Neuron (in vitro differentiated cells): ENCODE results near the gene UBE2D1.

Experiments
- H2AFZ ChIP-seq: one replicate; pipeline ENCODE4 v1.6.1; 2013; ENCODE audit warnings: low read depth, mild to moderate bottlenecking, inconsistent platforms, low read length, moderate library complexity
- H3K27me3 ChIP-seq: one replicate; pipeline ENCODE4 v1.6.1; 2013; ENCODE audit warnings: low read length; ENCODE audit not compliant: insufficient read depth
- H3K36me3 ChIP-seq: one replicate; pipeline ENCODE4 v1.6.1; 2013; ENCODE audit warnings: low read length; ENCODE audit not compliant: insufficient read depth
- H3K4me1 ChIP-seq: one replicate; pipeline ENCODE4 v1.6.1; 2013; ENCODE audit warnings: low read length; ENCODE audit not compliant: insufficient read depth
- H3K4me3 ChIP-seq: 2 replicates; pipeline ENCODE4 v1.5.1; 2013; ENCODE audit warnings: mild to moderate bottlenecking, low read length, moderate library complexity
- H3K9me3 ChIP-seq: one replicate; pipeline ENCODE4 v1.6.1; 2013; ENCODE audit warnings: low read length

UBE2D1 gene

GRCh38 chr10:58350023-58350422 lies 15.2 kb downstream of the UBE2D1 start:
- Histone ChIP-seq H3K4me3 (no peak overlapping the region), H3K4me1 (peaks cover 4% of the 10 kb centered on the region), H3K36me3 (no peaks in the 10 kb centered on the region), H3K9me3 (no peaks in the 10 kb centered on the region), H3K27me3 (no peaks in the 10 kb centered on the region), H2AFZ (no peak overlapping the region)

- no peaks in the 10 kb centered on the region for H3K36me3 ChIP-seq
- H3K9me3 ChIP-seq = no peaks in the 10 kb centered on the region
- no peaks in the 10 kb centered on the region for H3K27me3 ChIP-seq
- H3K4me3 ChIP-seq = no peak overlapping the region
- no peak overlapping the region for H2AFZ ChIP-seq
- peaks cover 4% of the 10 kb centered on the region for H3K4me1 ChIP-seq
Measured at GRCh38 chr10:58350619-58351323, 16.0 kb downstream of the UBE2D1 start.

DNA sequence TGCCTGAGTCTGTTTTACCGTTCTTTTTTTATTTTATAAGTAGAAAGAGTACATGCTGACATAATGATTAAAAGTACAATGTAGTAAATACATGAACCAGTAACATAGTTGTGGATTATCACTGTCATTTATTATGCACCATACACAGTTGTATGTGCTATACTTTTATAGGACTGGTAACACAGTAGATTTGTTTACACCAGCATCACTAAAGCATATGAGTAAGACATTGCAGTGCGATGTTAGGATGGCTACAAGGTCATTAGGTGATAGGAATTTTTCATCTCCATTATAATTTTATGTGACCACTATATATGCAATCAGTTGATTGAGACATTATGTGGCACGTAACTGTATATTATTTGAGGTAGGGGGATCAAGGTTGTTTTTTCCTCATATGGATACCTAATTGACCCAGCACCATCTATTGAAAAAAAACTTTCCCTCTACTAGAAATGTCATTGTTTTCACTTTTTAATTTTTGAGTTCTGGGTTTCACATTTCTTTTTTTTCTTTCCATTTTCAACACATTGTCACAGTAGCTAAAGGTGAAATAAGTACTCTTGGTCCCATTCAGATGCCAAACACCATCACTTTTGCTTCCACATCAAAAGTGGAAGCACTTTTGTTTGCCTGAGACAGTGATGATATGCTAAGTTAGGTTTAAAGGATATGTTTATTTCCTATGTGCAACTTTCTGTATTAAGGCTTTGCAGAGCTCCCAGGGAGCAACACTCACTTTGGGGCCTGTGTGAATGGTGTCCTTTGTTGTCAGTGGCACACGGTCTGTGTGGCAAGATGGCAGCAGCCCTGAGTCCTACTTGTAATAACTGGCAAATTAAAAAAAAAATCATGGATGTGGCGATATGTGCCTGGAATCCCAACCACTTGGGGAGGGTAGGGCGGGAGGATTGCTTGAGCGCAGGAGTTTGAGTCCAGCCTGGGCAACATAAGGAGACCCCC lies 17.1 kb downstream of the UBE2D1 start:
- H3K36me3 ChIP-seq = no peaks in the 10 kb centered on the region
- no peak overlapping the region for H2AFZ ChIP-seq
- peaks cover 4% of the 10 kb centered on the region for H3K4me1 ChIP-seq
- H3K9me3 ChIP-seq = no peaks in the 10 kb centered on the region
- H3K27me3 ChIP-seq = no peaks in the 10 kb centered on the region
- H3K4me3 ChIP-seq = no peak overlapping the region

- H3K4me1 ChIP-seq = peaks cover 5% of the 10 kb centered on the region
- H3K9me3 ChIP-seq = no peaks in the 10 kb centered on the region
- no peak overlapping the region for H3K4me3 ChIP-seq
- no peaks in the 10 kb centered on the region for H3K36me3 ChIP-seq
- H3K27me3 ChIP-seq = no peaks in the 10 kb centered on the region
- H2AFZ ChIP-seq = no peak overlapping the region
Measured at GRCh38 chr10:58352956-58353610, 18.3 kb downstream of the UBE2D1 start.

DNA sequence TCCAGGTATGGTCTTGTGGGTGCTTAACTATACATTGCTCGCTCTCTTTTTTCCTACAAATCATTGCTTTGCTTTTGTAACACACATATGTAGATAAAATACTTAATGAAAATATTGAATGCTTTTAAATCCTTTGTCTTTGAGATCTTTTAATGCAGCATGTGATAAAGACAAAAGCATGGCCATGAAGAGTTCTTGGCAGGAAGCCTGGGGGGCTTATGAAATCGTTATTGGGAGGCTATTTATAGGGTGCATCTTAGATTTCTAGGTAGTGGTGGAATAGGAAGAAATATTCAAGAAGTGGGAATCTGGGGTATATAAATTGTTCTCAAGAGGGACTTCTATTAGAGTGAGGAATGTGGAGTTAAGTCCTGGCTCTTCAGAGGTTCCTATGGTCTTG lies 21.9 kb downstream of the UBE2D1 start:
- no peaks in the 10 kb centered on the region for H3K9me3 ChIP-seq
- no peak overlapping the region for H2AFZ ChIP-seq
- no peak overlapping the region for H3K4me3 ChIP-seq
- H3K4me1 ChIP-seq = peaks cover 10% of the 10 kb centered on the region
- H3K27me3 ChIP-seq = no peaks in the 10 kb centered on the region
- H3K36me3 ChIP-seq = no peaks in the 10 kb centered on the region

DNA sequence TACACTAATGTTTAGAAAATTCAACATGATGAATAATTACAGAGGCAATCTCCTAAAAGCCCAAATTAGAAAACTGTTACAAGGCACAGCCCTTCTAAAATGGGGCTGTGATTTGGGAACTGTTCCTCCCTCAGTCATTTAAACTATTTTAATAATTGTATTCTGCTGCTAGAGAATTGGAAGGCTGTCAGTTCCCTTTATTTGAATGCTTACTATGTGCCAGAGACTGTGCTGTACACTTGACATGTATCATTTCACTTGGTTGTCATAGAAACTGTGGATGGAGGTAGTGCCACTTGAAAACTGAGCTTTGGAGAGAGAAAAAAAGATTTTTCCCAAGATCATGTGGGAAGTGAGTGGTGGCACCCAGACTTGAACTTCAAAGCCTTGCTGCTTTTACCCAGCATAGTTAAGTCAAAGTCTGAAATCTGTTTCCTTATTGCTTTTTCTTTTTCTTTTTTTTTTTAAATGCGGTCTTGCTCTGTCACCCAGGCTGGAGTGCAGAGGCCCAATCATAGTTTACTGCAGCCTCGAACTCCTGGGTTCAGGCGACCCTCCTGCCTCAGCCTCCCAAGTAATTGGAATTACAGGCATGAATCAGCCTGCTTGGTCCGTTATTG lies 23.6 kb downstream of the UBE2D1 start:
- Histone ChIP-seq H3K4me3 (no peak overlapping the region), H2AFZ (no peak overlapping the region), H3K36me3 (peaks cover 2% of the 10 kb centered on the region), H3K27me3 (no peaks in the 10 kb centered on the region), H3K9me3 (no peaks in the 10 kb centered on the region), H3K4me1 (peaks cover 17% of the 10 kb centered on the region)

DNA sequence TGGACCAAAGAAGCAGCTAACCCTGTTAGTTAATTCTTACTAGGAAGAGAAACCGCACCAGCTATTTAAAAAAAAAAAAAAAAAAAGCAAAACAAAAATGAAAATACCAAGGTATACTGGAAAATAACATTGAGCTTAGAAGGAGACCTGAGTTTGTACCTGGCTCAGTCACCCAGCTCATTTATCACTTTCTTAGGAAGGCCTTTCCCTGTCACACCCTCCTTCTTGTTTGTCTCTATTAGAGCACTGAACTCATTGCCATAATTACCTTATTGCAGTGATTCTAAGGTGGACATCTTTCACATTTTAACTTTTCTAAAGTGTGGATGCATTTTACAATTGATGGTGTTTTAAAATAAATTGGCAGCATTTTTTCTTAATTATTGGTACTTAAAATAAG lies 24.1 kb downstream of the UBE2D1 start:
- no peak overlapping the region for H3K4me3 ChIP-seq
- no peak overlapping the region for H2AFZ ChIP-seq
- no peaks in the 10 kb centered on the region for H3K9me3 ChIP-seq
- no peaks in the 10 kb centered on the region for H3K27me3 ChIP-seq
- H3K36me3 ChIP-seq = peaks cover 5% of the 10 kb centered on the region
- H3K4me1 ChIP-seq = peaks cover 17% of the 10 kb centered on the region

GRCh38 chr10:58359541-58359940 lies 24.7 kb downstream of the UBE2D1 start:
- Histone ChIP-seq H3K9me3 (no peaks in the 10 kb centered on the region), H3K27me3 (no peaks in the 10 kb centered on the region), H3K36me3 (peaks cover 5% of the 10 kb centered on the region), H3K4me1 (peaks cover 17% of the 10 kb centered on the region), H3K4me3 (no peak overlapping the region), H2AFZ (no peak overlapping the region)

DNA sequence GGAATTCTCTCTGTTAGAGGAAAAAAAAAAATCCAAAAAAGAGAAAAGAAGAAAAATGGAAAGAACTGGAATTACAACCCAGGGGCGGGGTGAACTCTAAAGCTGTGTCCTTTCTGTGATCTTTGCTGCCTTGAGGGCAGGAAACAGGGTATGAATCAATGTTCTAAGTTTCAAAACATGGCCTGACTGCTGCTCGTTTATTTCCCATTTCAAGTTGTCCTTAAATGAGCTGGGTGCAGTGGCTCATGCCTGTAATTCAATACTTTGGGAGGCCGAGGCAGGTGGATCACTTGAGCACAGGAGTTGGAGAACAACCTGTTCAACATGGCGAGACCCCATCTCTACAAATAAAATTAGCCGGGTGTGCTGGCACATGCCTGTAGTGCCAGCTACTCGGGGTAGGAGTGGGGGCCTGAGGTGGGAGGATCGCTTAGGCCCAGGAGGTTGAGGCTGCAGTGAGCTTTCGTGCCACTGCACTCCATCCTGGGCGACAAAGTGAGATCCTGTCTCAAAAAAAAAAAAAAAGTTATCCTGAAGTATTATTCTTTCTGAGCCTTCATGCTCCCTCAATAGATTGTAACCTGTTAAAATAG lies 25.7 kb downstream of the UBE2D1 start:
- Histone ChIP-seq H3K9me3 (no peaks in the 10 kb centered on the region), H2AFZ (no peak overlapping the region), H3K4me3 (no peak overlapping the region), H3K36me3 (peaks cover 9% of the 10 kb centered on the region), H3K4me1 (peaks cover 17% of the 10 kb centered on the region), H3K27me3 (no peaks in the 10 kb centered on the region)

DNA sequence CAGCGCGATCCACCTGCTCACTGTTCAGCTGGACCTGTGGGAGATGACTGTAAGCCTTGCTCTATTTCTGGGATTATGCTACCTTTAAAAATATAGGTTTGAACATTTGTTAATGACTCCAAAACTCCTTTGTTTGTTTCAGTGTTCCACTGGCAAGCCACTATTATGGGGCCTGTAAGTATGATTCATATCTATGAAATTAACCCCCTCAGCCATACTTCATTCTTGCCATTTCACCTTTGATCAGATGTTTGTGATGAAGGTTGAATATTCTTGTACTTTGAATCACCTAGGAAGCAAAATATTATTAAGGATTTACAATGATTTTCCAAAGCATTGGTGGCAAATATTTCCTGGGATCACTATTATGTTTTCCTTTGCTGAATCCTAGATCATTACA lies 26.5 kb downstream of the UBE2D1 start:
- peaks cover 9% of the 10 kb centered on the region for H3K36me3 ChIP-seq
- H3K4me3 ChIP-seq = no peak overlapping the region
- no peaks in the 10 kb centered on the region for H3K27me3 ChIP-seq
- peaks cover 17% of the 10 kb centered on the region for H3K4me1 ChIP-seq
- H3K9me3 ChIP-seq = no peaks in the 10 kb centered on the region
- no peak overlapping the region for H2AFZ ChIP-seq

DNA sequence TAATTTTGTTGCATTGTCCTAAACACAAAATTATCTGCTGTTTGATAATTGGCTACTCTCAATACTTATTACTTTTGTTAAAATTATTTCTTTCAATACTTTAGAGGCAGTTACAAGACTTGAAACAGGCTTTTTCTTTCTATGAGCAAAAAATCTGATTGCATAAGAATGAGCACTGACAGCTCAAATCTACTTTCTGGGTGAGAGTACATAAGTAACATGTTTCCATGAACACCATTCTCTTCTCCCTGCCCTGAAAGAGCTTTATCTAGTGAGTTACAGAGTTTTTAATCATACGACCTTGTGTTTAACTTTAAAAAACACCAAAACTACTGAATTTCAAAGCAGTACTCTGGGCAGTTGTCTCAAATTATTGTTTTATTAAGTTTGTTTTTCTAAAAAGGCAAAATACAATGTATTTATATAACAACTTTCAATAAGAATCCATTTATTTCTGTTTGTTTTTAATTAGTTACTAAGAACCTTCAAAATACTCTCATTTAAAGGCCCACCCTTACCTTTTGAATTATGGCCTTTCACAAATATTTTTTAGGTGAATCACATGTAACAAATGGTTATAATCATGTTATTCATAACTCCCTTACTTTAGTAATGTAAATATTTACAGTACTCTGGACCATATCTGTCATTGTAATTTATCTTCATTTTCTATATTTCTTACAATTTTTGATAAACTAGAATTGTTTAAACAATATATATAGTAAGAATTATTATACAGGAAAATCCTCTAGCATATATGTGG lies 27.4 kb downstream of the UBE2D1 start:
- Histone ChIP-seq H3K36me3 (peaks cover 9% of the 10 kb centered on the region), H3K4me3 (no peak overlapping the region)

DNA sequence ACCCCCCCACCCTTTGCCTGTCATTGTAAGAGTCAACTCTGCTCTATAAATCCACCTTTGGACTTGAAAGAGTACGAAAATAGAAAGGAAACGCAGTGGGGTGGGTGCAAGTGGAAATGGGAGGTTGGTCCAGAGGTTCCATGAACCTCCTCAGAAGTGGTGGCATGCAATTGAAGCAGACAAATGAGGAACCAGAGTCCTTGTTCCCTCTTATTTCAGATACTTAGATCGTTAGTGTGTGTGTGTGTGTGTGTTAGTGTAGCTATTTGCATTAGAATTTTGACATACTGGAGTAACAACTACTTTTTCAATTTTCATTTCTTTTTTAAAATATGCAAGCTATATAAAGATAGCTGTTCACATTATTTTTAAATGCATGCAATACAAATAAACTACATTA lies 32.3 kb downstream of the UBE2D1 start:
- no peaks in the 10 kb centered on the region for H3K9me3 ChIP-seq
- H3K4me3 ChIP-seq = no peak overlapping the region
- H3K36me3 ChIP-seq = peaks cover 15% of the 10 kb centered on the region

More for the DNA sequence above, 27.4 kb downstream of the UBE2D1 start:
- H3K4me1 ChIP-seq = peaks cover 17% of the 10 kb centered on the region
- H3K9me3 ChIP-seq = no peaks in the 10 kb centered on the region
- no peaks in the 10 kb centered on the region for H3K27me3 ChIP-seq
- no peak overlapping the region for H2AFZ ChIP-seq

More for the DNA sequence above, 32.3 kb downstream of the UBE2D1 start:
- H3K27me3 ChIP-seq = no peaks in the 10 kb centered on the region
- H3K4me1 ChIP-seq = peaks cover 3% of the 10 kb centered on the region
- H2AFZ ChIP-seq = no peak overlapping the region
